HepG2 (cell line): ENCODE results near the gene ARHGAP19. TPM values are rescaled to one million over a fixed set of nuclear protein-coding genes. Genes with fewer than 3 reads are reported as not detected.

Experiments
- ATAC-seq: fragments of 200-7000 bp; cut with Tn5 transposase; 3 replicates; pipeline ENCODE4 v1.9.1; 2020; ENCODE audit warnings: mild to moderate bottlenecking, moderate library complexity
- BruUV-seq: library from RNA; stranded (reverse); fragments of 400-500 nt; replicated peaks from 2 replicates; lab custom pipeline; 2021; lab: Mats Ljungman, UMichigan
- CTCF ChIA-PET: fragments of 300-600 bp; formaldehyde crosslinking; extraction: SDS; loops from one replicate; lab custom pipeline; 2021; ENCODE audit warnings: low total read pairs, inconsistent platforms, low intra/inter-chr PET ratio; lab: Yijun Ruan, JAX
- POLR2A ChIA-PET: fragments of 350-600 bp; sonication (Branson Sonifier 250); formaldehyde crosslinking; loops from one replicate; lab custom pipeline; 2020; ENCODE audit warnings: antibody characterized with exemption, inconsistent platforms; lab: Yijun Ruan, JAX
- DNase-seq: peaks from one replicate; pipeline ENCODE4 v3.0.0-alpha.2; 2015; ENCODE audit warnings: low spot score
- FAIRE-seq: peaks from 3 replicates; lab custom pipeline; 2011; peaks lifted over from hg19 to GRCh38; lab: Jason Lieb, UNC
- H2AFZ ChIP-seq: one replicate; pipeline ENCODE4 v1.6.1; 2011; ENCODE audit warnings: low read length, inconsistent platforms
- H3K27ac ChIP-seq: fragments of 300-600 bp; 3 replicates; pipeline ENCODE4 v1.8.0; 2011; ENCODE audit warnings: mixed run types, mild to moderate bottlenecking, mixed read lengths, low read length, inconsistent platforms; ENCODE audit not compliant: insufficient read depth; ENCODE audit errors: extremely low read length
- H3K27me3 ChIP-seq, 2 experiments: fragments of 200-600 bp in 1 of 2; 2 replicates in 1 of 2; 3 replicates in 1 of 2; pipeline versions ENCODE4 v1.6.0 to v1.8.0; 2011; ENCODE audit warnings: low read length in 2 of 2, mild to moderate bottlenecking in 2 of 2, moderate library complexity in 2 of 2, inconsistent platforms in 1 of 2; ENCODE audit not compliant: insufficient read depth in 2 of 2, control insufficient read depth in 1 of 2
- H3K36me3 ChIP-seq, 2 experiments: fragments of 200-600 bp in 1 of 2; replicated peaks in 1 of 2; 2 replicates in 1 of 2; 3 replicates in 1 of 2; pipeline versions ENCODE4 v1.5.1 to v1.8.0; 2011; ENCODE audit warnings: low read length in 2 of 2, inconsistent platforms in 1 of 2; ENCODE audit not compliant: insufficient read depth in 2 of 2, control insufficient read depth in 1 of 2
- H3K4me1 ChIP-seq: 2 replicates; pipeline ENCODE4 v1.5.1; 2012; ENCODE audit warnings: low read length, inconsistent platforms; ENCODE audit not compliant: insufficient read depth
- H3K4me2 ChIP-seq: 2 replicates; pipeline ENCODE4 v1.6.0; 2011; ENCODE audit warnings: low read depth, low read length, inconsistent platforms
- H3K4me3 ChIP-seq, 3 experiments: fragments of 200-600 bp in 1 of 3; sonication (generic), shearing (Covaris generic) in 1 of 3; replicated peaks in 1 of 3; 2 replicates each; pipeline ENCODE4 v1.5.1; 2011 to 2016; ENCODE audit warnings: low read length in 3 of 3, inconsistent platforms in 2 of 3, low read depth in 2 of 3, mild to moderate bottlenecking in 2 of 3, control low read depth in 1 of 3, mixed read lengths in 1 of 3; ENCODE audit not compliant: insufficient read depth in 1 of 3
- H3K79me2 ChIP-seq: one replicate; pipeline ENCODE4 v1.6.1; 2011; ENCODE audit warnings: low read length, inconsistent platforms; ENCODE audit not compliant: insufficient read depth
- H3K9ac ChIP-seq: 2 replicates; pipeline ENCODE4 v1.6.0; 2011; ENCODE audit warnings: mild to moderate bottlenecking, low read depth, low read length, inconsistent platforms; ENCODE audit not compliant: insufficient read depth
- H3K9me3 ChIP-seq: 2 replicates; pipeline ENCODE4 v1.5.1; 2012; ENCODE audit warnings: mild to moderate bottlenecking, low read length
- H4K20me1 ChIP-seq: 2 replicates; pipeline ENCODE4 v1.6.0; 2011; ENCODE audit warnings: inconsistent platforms, mild to moderate bottlenecking, low read length, moderate library complexity; ENCODE audit not compliant: insufficient read depth
- ATRX ChIP-seq: sonication (generic); formaldehyde crosslinking; IDR thresholded peaks from 2 replicates; pipeline ENCODE4 v1.4.0; 2020; ENCODE audit warnings: missing genetic modification reagents, borderline replicate concordance
- CHD4 ChIP-seq: fragments of 200-600 bp; sonication (generic); IDR thresholded peaks from 2 replicates; pipeline ENCODE4 v1.7.0; 2017; ENCODE audit warnings: mild to moderate bottlenecking, low read length, borderline replicate concordance
- EHMT2 ChIP-seq: fragments of 200-600 bp; sonication (generic); IDR thresholded peaks from 2 replicates; pipeline ENCODE4 v1.7.0; 2017; ENCODE audit warnings: antibody characterized with exemption, low read depth, low read length, borderline replicate concordance
- ZFAT ChIP-seq: sonication (generic); formaldehyde crosslinking; conservative IDR thresholded peaks from 2 replicates; pipeline ENCODE4 v1.8.1; 2023; ENCODE audit warnings: missing genetic modification reagents, inconsistent platforms
- ZNF138 ChIP-seq: sonication (generic); formaldehyde crosslinking; IDR thresholded peaks from 2 replicates; pipeline ENCODE4 v1.5.0; 2020; ENCODE audit warnings: mild to moderate bottlenecking, low read depth, missing genetic modification reagents
- ZNF180 ChIP-seq: sonication (generic); formaldehyde crosslinking; IDR thresholded peaks from 2 replicates; pipeline ENCODE4 v1.4.0; 2020; ENCODE audit warnings: low read depth, missing genetic modification reagents, borderline replicate concordance
- ZNF281 ChIP-seq: sonication (generic); formaldehyde crosslinking; IDR thresholded peaks from 2 replicates; pipeline ENCODE4 v1.4.0; 2020; ENCODE audit warnings: missing genetic modification reagents, borderline replicate concordance
- ZNF446 ChIP-seq: sonication (generic); formaldehyde crosslinking; IDR thresholded peaks from 2 replicates; pipeline ENCODE4 v1.5.0; 2020; ENCODE audit warnings: mild to moderate bottlenecking, missing genetic modification reagents
- ZNF564 ChIP-seq: sonication (generic); formaldehyde crosslinking; IDR thresholded peaks from 2 replicates; pipeline ENCODE4 v1.8.1; 2023; ENCODE audit warnings: mild to moderate bottlenecking, missing genetic modification reagents
- ZNF773 ChIP-seq: sonication (generic); formaldehyde crosslinking; IDR thresholded peaks from 2 replicates; pipeline ENCODE4 v1.4.0; 2020; ENCODE audit warnings: missing genetic modification reagents, borderline replicate concordance
- WGBS: methylation state at CpG from one replicate; pipeline ENCODE4 v1.1.6; 2017; ENCODE audit warnings: low lambda C conversion rate; 5-methylcytosine and 5-hydroxymethylcytosine counted together
- in situ Hi-C: cut with HindIII; loops from 2 replicates; pipeline ENCODE4 v1.10.0; 2017; ENCODE audit warnings: low pct_unique_long_range_greater_than_20kb; ENCODE audit not compliant: extremely low pct_ligation_motif_present
- intact Hi-C: fragments of 100-400 bp; cut with micrococcal nuclease; formaldehyde crosslinking; loops from one replicate; pipeline ENCODE4 v1.10.0; 2022; ENCODE audit not compliant: unreplicated experiment
- polyA plus RNA-seq, 8 experiments: library from polyadenylated mRNA; depleted of rRNA in 3 of 8; stranded (reverse) in 7 of 8; unstranded in 1 of 8; fragments of >200 nt; fragmentation: Illumina TruSeq in 4 of 8; extraction: Trizol in 4 of 8; gene quantifications; 2 replicates each; pipeline versions ENCODE4 v1.2.1 to v1.2.3, GENCODE V29; 2011 to 2016; ENCODE audit warnings: low read depth in 4 of 8, missing spikeins in 1 of 8, mixed read lengths in 1 of 8; ENCODE audit not compliant: insufficient read depth in 1 of 8
- total RNA-seq, 5 experiments: library from RNA; depleted of rRNA; stranded (reverse); fragments of >200 nt; fragmentation: Illumina TruSeq; extraction: Trizol; gene quantifications; 2 replicates each; pipeline ENCODE4 v1.2.3, GENCODE V29; 2016; ENCODE audit warnings: low read depth in 1 of 5

The ARHGAP19 gene
- total and polyA plus RNA-seq, 2 of the 13 experiments (the other 11 are each of a cell fraction or from before 2014, with no cell fraction given), result 7.6 to 10.0 TPM

- H3K4me2 ChIP-seq, result no peak overlapping the region
- 73% methylated on average over 3 of the region's 3 CpGs for WGBS
- H4K20me1 ChIP-seq, result no peaks in the 10 kb centered on the region
- DNase-seq, result no peak
- intact Hi-C loops, result no loop called here
- no peaks in the 10 kb centered on the region for H3K36me3 ChIP-seq
- ChIA-PET CTCF (no interaction called here), POLR2A (no interaction called here)
- H3K4me1 ChIP-seq, result peaks cover 8% of the 10 kb centered on the region
- no peak overlapping the region for H3K9ac ChIP-seq
- H2AFZ ChIP-seq, result no peak overlapping the region
- no peak overlapping the region for H3K4me3 ChIP-seq
- BruUV-seq, result no TSS peak
- in situ Hi-C loops, result no loop called here
- no peak for FAIRE-seq
- TF ChIP-seq ZFAT, result no peak
- TF ChIP-seq ZNF773 (CRISPR knock-in tag), result no peak
- no peak for TF ChIP-seq ZNF446 (CRISPR knock-in tag)
- no peak for TF ChIP-seq CHD4
- TF ChIP-seq ZNF281 (CRISPR knock-in tag), result no peak
- no peak for TF ChIP-seq ZNF138 (CRISPR knock-in tag)
- TF ChIP-seq ZNF564, result no peak
- no peak for TF ChIP-seq EHMT2
- no peak for TF ChIP-seq ATRX
- TF ChIP-seq ZNF180 (CRISPR knock-in tag), result no peak
- no peak for ATAC-seq
- H3K27me3 ChIP-seq, result no peaks in the 10 kb centered on the region
- H3K9me3 ChIP-seq, result no peaks in the 10 kb centered on the region
- no peak overlapping the region for H3K27ac ChIP-seq
- H3K79me2 ChIP-seq, result no peaks in the 10 kb centered on the region
These were observed 75.1 kb downstream of the ARHGAP19 start for GRCh38 chr10:97217299-97217698.
